SIG-M5 treated with dmso at 0.1 percent for 504 hours (cell line): ENCODE data around the gene LDLRAD4.

ENCODE experiments used
- DNase-seq: peaks from one replicate; lab custom pipeline; 2025; ENCODE audit not compliant: unreplicated experiment; lab: John Stamatoyannopoulos, UW

The LDLRAD4 gene

DNA sequence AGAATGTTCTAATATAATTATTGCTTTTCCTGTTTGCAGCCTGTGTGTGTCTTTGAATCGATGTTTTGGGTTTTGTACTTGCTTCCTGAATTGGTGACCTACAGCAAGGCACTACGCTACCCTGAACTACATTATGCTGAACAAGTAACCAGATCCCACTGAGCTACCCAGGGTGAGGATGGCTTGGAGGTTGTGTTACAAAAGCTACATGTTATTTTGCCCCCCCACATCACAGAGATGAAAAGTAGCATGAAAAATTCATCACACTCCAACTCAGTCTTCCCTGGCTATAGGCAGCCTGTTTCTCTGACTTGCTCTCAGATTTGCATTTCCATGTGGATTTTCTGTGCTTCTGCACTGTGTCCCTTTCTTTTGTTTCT is 162.1 kb downstream of the LDLRAD4 start:
- DNase-seq, result no peak

DNA sequence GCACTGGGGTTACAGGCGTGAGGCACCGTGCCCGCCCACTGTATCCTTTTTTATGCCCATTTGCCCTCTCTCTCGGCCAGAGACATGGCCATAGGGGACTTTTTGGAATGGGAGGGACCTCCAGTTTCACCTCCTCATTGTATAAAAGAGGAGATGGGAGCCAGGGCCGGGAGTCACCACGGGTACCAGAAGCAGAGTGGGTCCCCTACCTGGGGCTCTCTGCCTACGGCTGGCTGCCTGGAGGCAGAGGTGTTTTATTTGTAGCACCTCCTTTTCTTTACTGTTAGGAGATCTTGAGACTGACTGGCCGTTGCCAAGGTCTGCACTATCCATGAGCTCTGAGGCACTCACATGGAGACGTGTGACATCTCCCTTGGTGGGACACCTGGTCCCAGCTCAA is 162.8 kb downstream of the LDLRAD4 start:
- no peak for DNase-seq

- no peak for DNase-seq
Measured at GRCh38 chr18:13381944-13382365, 163.4 kb downstream of the LDLRAD4 start.

- DNase-seq, result no peak
Measured at GRCh38 chr18:13382366-13382953, 163.9 kb downstream of the LDLRAD4 start.

DNA sequence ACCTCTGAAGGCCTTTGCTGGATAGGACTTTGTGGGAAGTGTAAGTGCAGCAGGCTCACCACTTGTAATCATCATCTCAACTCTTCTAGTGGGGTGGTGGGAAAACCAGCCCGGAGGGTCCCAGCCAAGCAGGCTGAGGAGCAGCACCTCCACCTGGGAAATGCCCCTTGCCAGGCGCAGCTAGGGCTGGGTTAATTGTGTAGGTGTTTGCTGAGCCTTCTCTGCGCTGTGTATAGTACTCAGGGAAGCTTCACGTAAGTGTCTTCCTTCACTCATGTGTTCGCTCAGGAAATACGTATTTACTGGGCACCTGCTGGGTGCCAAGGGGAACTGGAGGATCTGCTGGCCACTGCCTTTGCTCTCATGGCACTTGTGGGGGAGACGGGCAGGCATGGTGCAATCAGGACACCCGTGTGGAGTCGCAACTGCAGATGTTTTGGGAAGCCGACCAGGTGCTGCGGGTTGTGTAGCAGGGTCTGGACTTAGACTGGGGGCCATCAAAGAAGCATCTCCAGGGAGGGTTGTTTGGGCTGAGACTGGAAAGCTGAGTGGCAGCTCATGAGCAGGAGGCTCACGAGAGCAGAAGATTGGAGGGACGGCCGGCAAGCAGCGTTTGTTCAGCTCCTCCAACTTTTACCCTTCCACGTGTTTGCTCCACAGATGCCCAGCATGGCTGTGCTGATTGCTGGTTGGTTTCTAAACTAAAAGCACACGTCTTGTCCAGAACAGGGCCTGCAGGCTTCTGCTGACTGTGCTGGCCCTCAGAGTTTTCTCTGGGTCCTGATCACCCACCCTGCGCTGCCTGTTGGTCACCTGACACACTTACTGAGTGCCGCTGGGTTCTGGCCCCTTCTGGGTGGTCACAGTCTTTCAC is 164.6 kb downstream of the LDLRAD4 start:
- DNase-seq, result no peak

DNA sequence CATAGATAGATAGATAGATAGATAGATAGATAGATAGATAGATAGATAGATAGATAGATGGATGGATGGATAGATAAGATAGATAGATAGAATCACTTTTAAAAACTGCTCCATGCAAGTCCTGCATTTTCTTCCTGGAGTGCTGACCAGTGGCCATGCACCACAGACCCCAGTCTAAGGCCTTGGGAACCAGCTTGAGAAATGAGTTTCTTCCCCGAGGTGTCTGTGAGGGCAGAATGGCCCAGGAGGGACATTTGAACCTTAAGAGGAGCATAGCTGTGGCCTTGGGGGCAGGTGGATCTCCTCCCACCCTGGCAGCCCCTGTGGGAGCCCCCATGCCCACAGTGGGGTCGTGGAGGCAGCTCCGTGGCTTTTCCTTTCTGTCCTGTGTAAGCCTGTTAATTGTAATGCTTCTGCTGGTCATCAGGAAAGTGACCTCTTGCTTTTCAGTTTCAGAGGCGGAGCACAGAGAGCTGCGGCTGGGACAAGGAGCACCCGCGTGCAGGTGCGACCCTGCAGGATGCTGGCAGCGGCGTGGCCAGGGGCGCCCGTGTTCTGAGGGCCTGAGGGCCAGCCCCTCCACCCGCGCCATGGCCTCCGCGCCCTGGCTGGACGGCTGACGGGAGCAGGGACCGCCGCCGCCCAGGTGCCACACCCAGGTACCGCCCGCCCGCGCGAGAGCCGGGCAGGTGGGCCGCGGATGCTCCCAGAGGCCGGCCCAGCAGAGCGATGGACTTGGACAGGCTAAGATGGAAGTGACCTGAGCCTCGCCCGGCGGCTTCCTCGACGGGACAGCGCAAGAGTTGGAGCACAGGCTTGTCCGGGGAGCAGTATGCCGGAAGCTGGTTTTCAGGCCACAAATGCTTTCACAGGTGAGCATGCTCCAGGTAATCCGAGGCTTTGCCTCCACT is 168.6 kb downstream of the LDLRAD4 start:
- no peak for DNase-seq

DNA sequence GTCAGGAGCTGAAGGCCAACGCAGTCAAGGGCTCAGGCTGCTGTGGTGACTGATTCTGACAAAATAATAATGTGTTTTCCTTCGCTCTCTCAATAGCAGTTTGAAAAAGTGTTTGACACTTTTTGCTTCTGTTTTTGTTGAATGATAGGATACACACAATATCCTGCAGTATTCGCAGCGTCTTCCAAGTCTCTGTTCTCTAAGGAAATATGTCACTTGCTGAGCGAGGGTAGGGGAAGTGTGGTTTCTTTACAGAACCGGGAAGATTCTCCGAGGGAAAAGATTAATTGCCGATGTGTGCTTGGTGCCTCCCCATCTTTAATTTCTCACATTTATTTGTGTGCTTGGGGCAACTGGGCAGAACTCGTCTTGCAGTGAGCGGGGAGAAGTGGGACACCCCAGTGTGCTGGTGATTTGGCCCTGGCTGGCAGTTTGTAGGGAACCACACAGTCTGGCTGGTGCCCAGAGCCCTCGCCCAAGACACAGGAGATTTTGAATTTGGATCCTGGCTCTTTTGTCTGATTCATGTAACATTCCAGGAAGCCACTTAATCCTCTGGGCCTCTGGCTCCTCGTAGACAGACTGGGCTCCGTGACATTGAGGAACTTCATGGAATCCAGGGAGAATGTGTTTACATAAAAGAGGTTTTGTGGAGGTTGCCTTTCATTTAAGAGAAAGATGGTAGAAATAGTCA is 169.4 kb downstream of the LDLRAD4 start:
- DNase-seq, result no peak

DNA sequence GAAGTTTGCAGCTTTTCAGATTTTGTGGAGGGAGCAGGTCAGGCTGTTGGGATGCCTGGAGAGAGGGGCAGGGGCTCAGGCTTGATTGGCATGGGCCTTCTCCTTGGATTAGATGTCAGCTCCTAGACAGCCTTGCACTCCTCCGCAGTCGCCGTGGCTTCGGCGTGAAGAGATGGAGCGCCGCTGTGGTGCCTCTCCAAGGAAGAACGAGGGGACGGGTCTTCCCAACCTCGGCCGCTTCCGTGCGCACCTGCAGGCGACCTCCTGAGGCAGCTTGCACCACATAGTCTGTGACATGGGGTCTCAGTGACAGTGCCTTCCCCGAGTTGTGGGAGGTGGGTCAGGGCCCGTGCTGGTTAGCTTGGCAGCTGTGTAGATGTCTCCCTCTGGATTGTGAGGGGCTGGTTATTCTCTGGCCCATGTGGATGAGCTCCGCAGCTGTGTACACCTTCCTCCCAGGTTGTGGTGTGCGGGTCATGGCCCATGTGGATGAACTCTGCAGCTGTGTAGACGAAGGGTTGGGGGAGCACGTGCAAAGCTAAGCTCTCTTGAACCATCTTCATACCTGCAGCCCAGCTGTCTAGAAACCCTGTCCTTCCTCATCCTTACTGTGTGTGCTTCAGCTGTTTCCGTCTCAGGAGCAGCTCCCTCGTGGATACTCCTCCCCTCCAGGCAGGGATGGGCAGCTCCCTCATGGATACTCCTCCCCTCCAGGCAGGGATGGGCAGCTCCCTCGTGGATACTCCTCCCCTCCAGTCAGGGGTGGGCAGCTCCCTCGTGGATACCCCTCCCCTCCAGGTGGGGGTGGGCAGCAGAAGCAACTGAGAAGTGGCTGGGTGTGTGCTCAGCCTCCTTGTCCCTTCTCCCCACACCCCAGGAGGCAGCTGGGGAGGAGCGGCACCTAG is 170.3 kb downstream of the LDLRAD4 start:
- DNase-seq, result no peak

GRCh38 chr18:13389491-13390131 is 171.1 kb downstream of the LDLRAD4 start:
- DNase-seq, result no peak

GRCh38 chr18:13390196-13390595 is 171.6 kb downstream of the LDLRAD4 start:
- DNase-seq, result no peak

- DNase-seq, result no peak
Measured at GRCh38 chr18:13390711-13391110, 172.2 kb downstream of the LDLRAD4 start.

DNA sequence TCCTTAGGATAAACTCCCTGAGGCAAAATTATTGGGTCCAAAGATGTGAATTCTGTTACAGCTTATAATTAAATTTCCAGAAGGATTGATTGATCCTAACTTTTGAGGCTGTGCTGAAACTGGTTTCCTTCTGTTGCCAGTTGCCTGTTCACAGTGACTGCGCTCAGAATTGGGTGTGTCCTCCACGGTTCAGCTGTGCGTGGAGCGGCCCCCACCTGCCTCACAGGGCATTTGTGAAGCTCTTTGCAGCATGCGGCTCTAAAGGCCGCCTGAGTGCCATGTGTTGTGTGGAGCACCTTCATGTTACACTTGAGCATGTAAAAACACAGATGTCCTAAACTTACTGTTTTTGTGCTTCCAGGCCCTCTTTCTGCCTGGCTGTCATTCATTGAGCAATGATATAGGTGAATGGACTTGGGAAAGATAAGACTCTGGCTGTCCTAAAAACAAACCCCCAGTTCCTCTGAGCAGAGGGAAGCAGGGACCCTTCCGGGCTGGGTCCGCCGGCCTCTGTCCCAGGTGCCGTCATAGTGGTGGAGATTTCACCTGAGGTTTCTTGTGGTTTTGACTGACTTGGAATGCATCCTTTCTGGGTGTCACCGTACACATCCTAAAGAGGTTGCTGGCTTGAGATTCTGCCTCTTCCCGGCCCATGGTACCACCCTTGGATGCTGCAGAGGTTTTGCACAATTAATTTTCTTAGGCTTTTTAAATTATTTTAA is 173.6 kb downstream of the LDLRAD4 start:
- DNase-seq, result no peak

GRCh38 chr18:13392899-13393298 is 174.3 kb downstream of the LDLRAD4 start:
- DNase-seq, result no peak

GRCh38 chr18:13393338-13393737 is 174.8 kb downstream of the LDLRAD4 start:
- no peak for DNase-seq

- no peak for DNase-seq
Measured at GRCh38 chr18:13394801-13395200, 176.2 kb downstream of the LDLRAD4 start.

GRCh38 chr18:13395577-13395976 is 177.0 kb downstream of the LDLRAD4 start:
- no peak for DNase-seq

- DNase-seq, result no peak
Measured at GRCh38 chr18:13397504-13398163, 179.1 kb downstream of the LDLRAD4 start.

GRCh38 chr18:13398631-13399030 is 180.1 kb downstream of the LDLRAD4 start:
- DNase-seq, result no peak
